NCI-H146 treated with DMSO at 0.1 percent for 48 hours (cell line): Measurements from ENCODE around the gene SORCS2.

Experiments used
- DNase-seq: peaks from one replicate; lab custom pipeline; 2025; ENCODE audit not compliant: unreplicated experiment; lab: John Stamatoyannopoulos, UW

SORCS2 gene

GRCh38 chr4:7733801-7734650, 541.7 kb downstream of the SORCS2 start:
- no peak for DNase-seq

GRCh38 chr4:7734651-7735260, 542.4 kb downstream of the SORCS2 start:
- no peak for DNase-seq

GRCh38 chr4:7735395-7735794, 543.1 kb downstream of the SORCS2 start:
- no peak for DNase-seq

GRCh38 chr4:7735961-7736360, 543.6 kb downstream of the SORCS2 start:
- DNase-seq: no peak

- DNase-seq: no peak
Measured at GRCh38 chr4:7736436-7737267, 544.3 kb downstream of the SORCS2 start.

- DNase-seq: no peak
Measured at GRCh38 chr4:7737268-7737645, 544.9 kb downstream of the SORCS2 start.

- no peak for DNase-seq
Measured at GRCh38 chr4:7737752-7738457, 545.6 kb downstream of the SORCS2 start.

GRCh38 chr4:7738458-7739076, 546.2 kb downstream of the SORCS2 start:
- no peak for DNase-seq

GRCh38 chr4:7739077-7739917, 547.0 kb downstream of the SORCS2 start:
- no peak for DNase-seq

- DNase-seq: no peak
Measured at GRCh38 chr4:7739918-7740865, 547.9 kb downstream of the SORCS2 start.

GRCh38 chr4:7740866-7741525, 548.7 kb downstream of the SORCS2 start:
- no peak for DNase-seq

GRCh38 chr4:7741946-7742806, 549.8 kb downstream of the SORCS2 start:
- DNase-seq: no peak

GRCh38 chr4:7742807-7743280, 550.5 kb downstream of the SORCS2 start:
- DNase-seq: no peak

- DNase-seq: no peak
Measured at GRCh38 chr4:7744142-7744804, 551.9 kb downstream of the SORCS2 start.

- DNase-seq: no peak
Measured at GRCh38 chr4:7745301-7745885, 553.1 kb downstream of the SORCS2 start.
